GM18909 (cell line): ENCODE data around the gene B3GALNT1.

Source experiments
- ATAC-seq: cut with Tn5 transposase; IDR thresholded peaks from one replicate; pipeline ENCODE4 v1.9.1; 2021; ENCODE audit warnings: mild to moderate bottlenecking; ENCODE audit not compliant: unreplicated experiment, poor library complexity

B3GALNT1 gene

DNA sequence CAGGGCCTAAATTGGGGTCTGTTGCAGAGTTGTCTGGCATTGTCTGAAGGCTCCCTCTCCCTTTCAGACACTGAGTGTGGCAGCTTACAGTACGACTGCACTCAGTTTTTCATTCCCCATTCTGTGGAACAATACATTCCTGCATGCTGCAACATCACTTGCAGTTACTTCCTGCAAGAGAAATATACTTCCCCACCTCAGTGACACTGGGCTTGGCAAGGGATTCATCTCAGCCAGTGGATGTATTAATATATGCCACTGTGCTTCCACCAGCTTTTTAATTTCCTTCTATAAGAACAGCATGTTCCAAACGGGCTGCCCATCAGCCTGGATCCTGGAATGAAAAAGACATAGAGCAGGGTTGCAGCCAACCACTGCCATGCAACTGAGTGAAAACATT is 23.1 kb downstream of the B3GALNT1 start:
- peak; percentile 31 for ATAC-seq

DNA sequence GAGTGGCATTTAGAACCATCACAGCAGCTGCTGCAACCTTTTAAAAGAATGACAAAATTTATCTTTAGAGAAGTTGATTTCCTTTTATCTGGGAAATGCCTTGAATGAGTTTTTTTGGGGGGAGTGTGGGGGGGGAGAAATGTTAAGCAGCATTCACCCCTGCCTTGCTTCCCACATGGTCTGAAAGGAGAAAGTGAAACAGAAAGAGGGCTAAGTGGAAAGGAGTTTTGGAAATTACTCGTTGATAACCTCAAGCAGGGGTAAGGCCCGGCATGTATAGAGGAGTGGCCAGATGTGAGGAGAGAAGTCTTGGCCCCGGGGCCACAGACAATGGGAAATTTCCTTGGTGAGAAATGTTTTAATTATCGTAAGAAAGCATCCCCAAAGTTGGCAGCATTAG is 23.5 kb downstream of the B3GALNT1 start:
- peak; percentile 91 for ATAC-seq

DNA sequence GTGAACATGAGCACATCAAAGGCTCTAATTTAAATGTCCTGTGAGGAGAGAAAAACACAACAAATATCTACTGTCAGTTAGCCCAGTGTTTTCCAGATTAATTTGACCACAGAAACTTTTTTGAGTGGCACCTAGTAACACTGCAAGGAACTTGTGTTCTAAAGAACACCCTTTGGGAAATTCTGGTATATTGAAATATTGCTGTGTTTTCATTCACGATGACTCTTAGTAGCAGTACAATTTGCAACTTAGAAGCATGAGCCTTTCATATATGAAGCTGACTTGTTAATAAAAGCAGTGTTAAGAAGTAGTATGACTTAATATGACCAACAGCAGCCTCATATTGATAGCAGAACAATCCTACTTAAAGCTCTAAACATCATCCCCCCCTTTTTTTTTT is 32.0 kb downstream of the B3GALNT1 start:
- no peak for ATAC-seq

DNA sequence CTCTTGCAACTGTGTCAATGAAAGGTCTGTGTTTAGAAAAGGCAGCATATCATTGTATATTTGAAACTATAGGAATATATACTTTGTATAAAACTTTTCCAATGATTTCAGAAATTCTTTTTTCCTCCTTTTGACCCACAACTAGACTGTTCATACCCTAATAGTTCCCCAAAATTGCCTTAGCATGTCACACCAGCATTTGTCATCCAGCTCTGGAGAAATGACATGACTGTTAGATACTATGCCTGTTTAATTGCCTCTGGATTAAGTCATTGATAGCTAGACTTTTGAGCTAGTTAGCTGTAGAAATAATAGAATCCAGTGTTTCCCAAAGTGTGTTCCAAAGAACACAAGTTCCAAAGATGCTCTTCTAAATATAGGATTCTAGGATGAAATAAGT is 32.4 kb downstream of the B3GALNT1 start:
- ATAC-seq, result no peak

DNA sequence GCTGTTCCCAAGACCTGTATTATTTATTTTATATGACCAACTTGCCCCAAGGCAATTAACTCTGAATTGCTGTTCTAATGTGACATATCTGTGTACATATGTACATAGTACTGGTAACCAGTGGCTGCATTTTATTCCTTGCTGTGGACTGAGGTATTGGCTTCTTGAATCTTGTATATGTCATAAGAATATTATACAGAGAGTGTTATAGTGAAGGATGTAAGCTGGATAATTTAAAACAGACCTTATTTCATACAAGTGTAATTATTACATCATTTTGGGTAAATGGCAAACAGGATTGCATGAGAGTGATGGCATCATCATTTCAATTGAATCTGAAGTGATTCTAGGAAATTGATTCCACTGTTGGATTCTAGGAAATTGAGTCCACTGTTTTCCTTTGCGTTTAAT is 32.9 kb downstream of the B3GALNT1 start:
- no peak for ATAC-seq

DNA sequence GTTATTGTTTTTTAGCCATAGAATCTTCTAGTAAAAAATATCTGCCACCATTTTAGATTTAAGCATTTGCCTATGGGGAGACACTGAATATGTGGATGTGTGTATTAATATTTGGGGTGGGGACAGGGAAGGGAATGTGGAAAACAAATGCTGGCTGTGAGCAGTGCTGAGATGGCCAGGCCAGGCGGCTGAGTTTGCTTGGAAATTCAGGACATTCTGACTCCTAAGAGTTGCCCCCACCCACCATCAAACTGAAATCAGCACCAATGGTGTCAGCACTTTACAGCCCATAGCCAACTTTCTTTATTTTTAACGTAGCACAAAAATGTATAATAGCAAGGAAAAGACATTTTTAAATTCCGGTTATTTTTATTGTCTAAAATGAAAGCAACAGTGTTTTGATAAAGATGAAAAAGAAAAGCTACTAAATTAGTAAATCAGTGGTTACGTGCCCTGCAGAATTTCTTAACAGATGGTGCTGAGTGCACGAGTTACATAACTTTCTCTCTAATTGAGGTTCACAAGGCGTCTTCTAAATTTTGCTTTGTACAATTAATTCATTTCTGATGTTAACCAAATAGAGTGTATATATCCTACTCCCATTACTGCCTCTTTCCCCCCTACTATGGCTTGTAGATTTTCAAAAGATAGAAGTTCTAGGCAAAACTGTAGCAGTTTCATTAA is 34.0 kb downstream of the B3GALNT1 start:
- ATAC-seq, result no peak

DNA sequence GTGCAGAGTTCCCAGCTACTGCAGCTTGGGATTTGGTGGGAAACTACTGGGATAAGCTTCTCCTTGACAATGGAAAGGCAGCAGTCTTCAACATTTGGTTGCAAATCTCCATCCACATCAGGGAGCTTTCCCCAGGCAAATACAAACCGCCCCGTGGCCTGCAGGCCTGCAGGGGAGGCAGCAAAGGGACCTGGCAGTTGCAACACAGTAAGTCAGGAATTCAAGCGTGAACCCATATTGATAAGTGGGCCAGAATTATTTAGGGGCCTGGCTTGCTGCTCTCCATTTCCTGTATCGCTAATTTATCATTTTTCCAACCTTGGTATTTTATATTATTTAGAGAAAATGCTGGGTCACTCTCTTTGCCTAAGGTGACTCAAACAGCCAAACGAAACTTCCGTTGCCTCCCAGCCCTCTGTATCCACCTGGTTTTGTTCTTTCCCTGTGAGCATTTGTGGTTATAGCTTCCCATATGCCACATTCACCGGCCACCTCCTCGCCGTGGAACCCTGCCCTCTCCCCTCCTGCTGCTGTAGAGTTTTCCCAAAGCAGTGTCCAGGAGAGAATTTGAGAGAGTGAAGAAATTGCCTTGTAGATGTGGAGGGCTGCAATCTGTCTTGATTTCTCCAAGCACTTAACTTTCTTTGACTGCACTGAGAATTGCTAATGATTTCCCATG is 34.8 kb downstream of the B3GALNT1 start:
- ATAC-seq, result no peak

DNA sequence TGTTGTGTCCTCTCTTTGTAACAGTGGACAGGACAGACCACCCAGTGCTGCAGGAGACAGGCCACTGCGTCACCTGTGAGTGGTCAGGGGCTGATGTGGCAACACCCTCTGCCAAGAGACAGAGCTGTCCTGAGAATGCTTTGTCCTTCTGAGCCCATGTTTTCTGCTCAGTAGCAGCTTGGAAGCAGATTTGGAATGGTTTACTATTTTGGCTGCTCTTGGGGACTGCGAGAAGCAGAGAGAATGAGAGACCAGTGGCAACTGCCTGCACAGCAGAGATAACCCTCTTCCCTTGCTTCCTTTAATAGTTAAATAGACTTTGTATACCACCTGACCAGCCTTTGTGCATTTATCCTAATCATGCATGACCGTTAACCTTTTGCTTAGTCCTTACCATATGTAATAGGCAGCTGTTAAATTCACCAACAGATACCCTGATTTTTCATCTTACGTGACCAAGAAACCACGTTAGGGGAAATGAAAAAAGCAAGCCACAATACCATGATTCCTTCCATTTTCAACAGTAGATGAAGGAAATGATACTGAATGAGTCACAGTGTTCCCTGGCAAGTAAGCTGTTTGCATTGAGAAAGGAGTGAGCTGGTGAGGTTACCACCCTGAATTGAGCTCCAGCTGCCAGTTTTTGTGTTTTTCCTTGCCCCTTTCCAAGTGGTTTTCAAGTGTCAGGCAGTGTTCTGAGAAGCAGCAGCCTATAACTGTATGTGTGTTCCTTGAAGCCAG is 35.5 kb downstream of the B3GALNT1 start:
- peak; percentile 98 for ATAC-seq

DNA sequence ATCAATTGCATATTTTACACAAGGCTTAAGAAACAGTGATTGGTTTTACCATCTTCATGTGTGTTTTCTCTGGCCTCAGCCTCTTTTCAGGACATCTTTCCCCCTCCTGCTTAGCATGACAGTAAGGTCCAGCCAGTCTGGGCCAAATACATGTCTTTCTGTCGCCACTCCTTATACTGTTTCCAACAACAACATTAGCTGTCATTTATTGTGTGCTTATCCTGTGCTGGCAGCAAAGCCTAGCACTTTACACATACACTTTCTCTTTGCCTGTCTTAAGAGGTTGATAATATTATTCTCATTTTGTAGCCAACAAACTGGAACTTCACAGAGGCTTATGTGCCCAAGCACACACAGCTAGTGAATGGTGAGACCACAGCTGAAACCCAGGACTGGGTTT is 37.8 kb downstream of the B3GALNT1 start:
- peak; percentile 18 for ATAC-seq

DNA sequence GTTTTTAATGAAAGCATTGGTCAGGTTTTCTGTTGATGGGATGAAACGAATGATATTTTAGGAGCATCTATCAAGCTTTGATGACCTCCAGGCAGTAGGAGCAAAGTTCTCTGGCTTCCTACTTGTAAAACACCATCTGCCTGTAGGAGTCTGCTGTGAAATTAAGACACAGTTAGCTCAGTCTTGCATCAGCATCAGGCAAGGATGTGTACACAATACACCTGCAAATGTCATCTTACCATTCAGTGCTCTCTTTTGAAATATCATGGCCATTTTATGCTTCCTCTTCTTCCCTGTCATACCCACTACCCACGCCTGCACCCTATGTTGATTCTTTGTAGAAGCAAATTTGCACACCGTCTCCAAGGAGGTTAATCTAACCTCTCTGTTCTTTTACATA is 38.2 kb downstream of the B3GALNT1 start:
- ATAC-seq, result no peak

DNA sequence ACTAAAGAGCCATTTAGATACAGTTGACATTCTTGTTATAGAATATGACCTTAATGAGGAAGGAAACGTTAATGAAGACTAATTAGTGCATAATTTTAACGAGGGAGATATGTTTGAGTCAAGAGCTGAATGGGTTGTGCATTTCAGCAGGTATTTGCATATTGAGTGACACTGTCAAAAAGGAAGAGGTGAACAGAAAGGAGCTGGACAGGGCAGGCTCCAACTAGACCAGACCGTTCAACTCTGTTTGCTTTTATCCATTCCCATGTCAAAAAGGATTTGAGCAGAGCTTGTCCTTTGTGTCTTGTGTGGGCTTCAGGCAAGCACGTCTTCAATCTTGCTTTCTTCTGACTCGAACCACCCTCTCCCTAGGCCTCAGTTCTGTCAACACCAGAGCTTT is 40.7 kb downstream of the B3GALNT1 start:
- no peak for ATAC-seq

DNA sequence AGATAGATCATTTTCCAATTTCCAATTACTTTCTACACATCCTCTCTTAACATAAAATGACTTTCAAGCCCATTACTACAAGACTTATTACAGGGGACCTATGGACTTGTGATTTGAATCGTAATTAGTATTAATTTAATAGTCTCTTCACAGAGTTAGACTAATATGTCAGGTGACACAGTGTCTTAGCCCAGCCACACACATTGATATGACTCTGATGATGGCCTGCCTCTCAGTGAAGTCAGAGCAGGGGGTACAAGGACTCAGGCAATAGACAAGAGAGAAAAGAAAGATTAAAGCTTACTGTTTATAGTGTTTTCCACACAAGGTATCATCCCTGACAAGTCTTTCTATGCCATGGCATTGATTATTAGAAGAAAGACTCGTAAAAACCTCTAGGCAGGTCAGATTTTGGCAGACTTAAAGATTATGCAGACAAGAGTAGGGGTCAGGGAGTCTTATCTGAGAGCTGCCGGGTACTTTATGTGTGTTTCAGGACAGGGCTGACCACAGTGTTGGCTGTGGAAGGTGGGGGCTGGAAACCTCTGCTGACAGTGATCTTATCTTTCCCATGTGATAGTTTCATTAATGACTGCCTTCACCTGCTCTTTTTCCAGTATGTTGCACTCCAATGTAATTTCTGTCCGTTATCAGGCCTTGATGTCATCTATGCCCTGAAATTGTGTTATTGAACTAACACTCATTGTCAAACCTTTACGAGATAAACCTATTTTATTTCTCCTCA is 50.1 kb downstream of the B3GALNT1 start:
- no peak for ATAC-seq

DNA sequence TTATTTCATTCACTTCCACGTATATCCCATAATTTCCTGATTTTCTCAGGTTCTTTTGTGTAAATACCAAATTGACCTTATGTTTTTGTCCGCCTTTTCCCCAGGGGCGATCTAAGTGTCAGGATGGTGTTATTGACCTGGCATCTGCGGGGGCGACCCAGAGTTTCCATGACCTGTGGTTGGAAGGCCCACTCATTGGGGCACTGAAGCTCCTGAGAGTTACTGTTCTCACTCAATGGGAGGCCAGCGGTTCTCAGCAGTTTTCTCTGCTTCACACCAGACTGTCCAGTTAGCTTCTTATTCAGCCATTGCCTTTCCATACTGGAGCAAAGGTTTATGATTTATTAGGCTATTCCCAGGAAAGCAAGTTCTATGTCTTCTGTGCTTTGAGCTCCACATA is 53.3 kb downstream of the B3GALNT1 start:
- ATAC-seq, result no peak

DNA sequence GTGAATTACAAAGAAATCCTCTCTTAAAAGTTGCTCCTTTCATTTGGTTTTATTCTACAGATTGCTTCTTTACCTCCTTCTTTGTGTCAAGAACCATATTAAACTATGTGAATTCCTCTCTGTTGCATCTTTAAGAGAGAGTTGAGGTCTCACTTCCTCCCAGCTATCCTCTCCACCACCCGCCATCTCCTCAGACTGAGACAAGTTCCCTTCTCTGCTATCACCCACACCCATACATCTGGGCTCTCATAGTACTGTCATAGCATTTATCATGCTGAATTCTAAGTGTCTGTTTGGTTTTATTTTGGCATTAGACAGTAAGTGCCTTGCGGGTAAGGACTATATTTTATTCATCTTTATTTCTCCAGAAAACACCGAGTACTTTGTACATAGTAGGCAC is 54.2 kb downstream of the B3GALNT1 start:
- peak; percentile 84 for ATAC-seq

DNA sequence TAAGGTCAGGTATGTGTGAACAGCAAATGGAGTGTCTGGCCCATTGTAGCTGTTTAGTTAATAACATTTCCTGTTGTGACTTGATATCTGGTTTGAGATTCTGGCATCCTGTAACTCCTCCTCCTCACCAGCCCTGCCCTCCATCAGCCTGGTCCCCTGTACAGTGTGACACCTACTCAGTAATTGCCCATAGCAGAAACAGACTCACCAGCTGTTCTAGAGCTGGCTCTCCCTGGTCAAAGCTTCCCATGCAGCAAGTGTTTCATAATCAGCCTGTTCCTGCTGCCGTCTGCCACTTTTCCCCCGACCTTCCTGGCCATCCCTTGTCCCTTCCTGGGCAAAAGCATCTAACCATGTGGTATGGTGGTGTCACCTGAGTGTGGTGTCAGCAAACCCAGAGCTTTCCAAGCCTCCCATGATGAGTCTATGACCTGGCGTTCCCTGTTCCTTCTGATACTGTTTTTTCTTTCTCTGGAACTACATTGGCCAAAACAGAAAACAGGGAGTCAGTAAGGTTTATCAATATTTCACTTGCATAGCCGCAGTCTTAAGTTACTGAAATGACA is 55.4 kb downstream of the B3GALNT1 start:
- ATAC-seq, result no peak

DNA sequence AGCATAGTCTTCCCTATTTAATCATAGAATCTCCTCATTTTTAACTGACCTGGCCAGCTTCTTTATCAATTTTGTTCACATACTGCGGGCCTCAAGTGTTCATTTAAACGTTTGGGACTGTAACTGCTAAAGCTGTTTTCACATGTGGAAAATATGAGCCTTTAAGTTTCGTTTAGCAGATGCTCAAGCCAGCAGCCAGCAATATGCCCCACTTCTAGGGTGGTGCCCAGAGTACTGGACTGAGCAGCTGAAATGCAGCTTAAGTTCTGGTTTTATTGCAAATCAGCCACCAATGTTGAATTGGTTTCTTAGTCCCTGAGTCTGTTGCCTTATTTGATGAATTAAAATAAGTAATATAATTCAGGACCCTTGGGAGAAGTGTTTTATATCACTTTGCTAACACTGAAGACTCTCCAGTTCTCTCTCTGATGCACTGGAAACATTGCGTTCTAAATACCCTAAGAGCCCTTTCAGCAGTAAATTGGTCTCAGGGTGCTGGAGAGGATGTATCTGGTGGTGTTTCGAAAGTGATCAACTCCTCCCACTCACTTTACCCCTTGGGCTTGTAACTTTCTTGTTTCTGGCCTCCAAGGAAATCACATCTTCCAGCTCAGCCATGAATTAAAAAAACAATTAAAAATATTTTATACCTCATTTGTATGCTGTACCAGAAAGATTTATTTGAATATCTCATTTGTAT is 61.7 kb downstream of the B3GALNT1 start:
- peak; percentile 87 for ATAC-seq

DNA sequence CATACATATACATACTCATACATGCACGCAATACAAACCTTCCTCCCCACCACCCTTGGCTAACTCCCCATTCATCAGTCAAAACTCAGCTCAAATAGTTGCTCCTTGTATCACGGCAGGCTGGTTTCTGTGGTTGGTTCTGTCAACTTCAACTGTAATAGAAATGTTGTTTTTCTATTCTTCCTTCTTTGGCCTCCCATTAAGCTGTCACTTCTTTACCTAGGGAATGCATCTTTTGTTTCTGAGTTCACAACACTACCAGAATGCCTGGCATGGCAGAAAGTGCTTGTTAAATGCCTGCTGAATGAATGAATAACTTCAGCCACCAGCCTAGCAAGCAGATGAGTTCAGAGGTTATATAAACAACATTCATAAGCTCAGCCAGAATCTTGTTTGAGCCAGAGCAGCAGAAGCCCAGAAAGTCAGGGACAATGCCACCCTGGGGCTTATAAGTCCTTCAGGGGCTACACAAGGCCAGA is 63.1 kb downstream of the B3GALNT1 start:
- ATAC-seq, result peak; percentile 65

DNA sequence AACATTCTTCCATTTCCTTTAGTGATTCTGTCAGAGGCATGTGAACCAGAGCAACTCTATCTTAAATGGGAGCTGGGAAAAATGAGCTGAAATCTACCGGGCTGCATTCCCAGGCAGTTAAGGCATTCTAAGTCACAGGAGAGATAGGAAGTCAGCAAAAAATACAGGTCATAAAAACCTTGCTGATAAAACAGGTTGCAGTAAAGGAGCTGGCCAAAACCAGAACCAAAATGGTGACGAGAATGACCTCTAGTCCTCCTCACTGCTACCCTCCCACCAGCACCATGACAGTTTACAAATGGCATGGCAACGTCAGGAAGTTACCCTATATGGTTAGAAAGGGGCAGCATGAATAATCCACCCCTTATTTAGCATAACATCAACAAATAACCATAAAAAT is 66.4 kb downstream of the B3GALNT1 start:
- ATAC-seq, result no peak

DNA sequence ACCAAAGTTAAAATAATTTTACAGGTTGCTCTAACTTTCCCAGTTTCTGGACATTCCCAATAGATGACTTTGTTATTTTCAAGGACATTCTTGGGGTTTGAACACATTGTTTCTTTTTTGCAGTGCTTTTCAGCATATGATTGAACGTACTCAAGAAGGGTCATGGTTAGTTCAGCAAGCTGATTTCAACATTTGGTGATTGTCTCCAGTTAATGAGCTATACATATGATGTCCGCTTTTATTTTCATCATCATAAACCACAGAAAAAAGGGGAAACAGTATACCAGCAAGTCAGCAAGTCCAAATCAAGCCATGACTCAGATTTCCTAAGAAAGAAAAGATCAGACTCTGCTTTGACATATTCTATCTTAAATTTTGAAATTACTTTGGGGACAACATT is 69.4 kb downstream of the B3GALNT1 start:
- ATAC-seq, result peak; percentile 34
